Muscle layer of colon (tissue), 2 donors: ENCODE data around the gene DNPH1.

Experiments used
- H3K27ac ChIP-seq: one replicate; pipeline ENCODE4 v1.7.0; 2013; ENCODE audit warnings: low read depth, mild to moderate bottlenecking, low read length, moderate library complexity
- H3K27me3 ChIP-seq, 2 donors: one replicate each; pipeline ENCODE4 v1.7.0; 2013; ENCODE audit warnings: low read length in 2 of 2, mild to moderate bottlenecking in 2 of 2; ENCODE audit not compliant: insufficient read depth in 2 of 2, control insufficient read depth in 1 of 2
- H3K36me3 ChIP-seq: one replicate; pipeline ENCODE4 v1.7.0; 2013; ENCODE audit warnings: mild to moderate bottlenecking, low read length; ENCODE audit not compliant: insufficient read depth
- H3K4me1 ChIP-seq: one replicate; pipeline ENCODE4 v1.7.0; 2013; ENCODE audit warnings: mild to moderate bottlenecking, low read length; ENCODE audit not compliant: insufficient read depth
- H3K4me3 ChIP-seq, 2 donors: one replicate each; pipeline ENCODE4 v1.7.0; 2013; ENCODE audit warnings: low read length in 2 of 2, low read depth in 1 of 2, mild to moderate bottlenecking in 1 of 2, moderate library complexity in 1 of 2
- H3K9ac ChIP-seq: one replicate; pipeline ENCODE4 v1.7.0; 2013; ENCODE audit warnings: low read length
- H3K9me3 ChIP-seq: one replicate; pipeline ENCODE4 v1.7.0; 2013; ENCODE audit warnings: mild to moderate bottlenecking, low read length
- donor health status: abdominal sarcoma.
- donor health status: Adenocarcinoma of cecum.

DNPH1 gene

GRCh38 chr6:43175676-43176422 lies 53.4 kb downstream of the DNPH1 start:
- Histone ChIP-seq H3K27ac (peak overlapping the region; percentile 99), H3K9me3 (no peaks in the 10 kb centered on the region), H3K9ac (no peak overlapping the region), H3K27me3 (no peaks in the 10 kb centered on the region), H3K4me3 (no peak overlapping the region), H3K4me1 (peaks cover 33% of the 10 kb centered on the region), H3K36me3 (peaks cover 57% of the 10 kb centered on the region)
